SHP77 treated with DMSO at 0.1 percent for 48 hours (cell line): ENCODE measurements around the gene BAZ2B.
A peak's percentile ranks its signal among the peaks of the same experiment; 100 is the strongest.
"Not testable (repeated sequence)": the region's sequence is repeated elsewhere in the genome, so short reads cannot be mapped to it uniquely, and the experiment has no call there.

Experiments
- DNase-seq: peaks from one replicate; lab custom pipeline; 2025; lab: John Stamatoyannopoulos, UW

BAZ2B gene

GRCh38 chr2:159535261-159535660, 81.1 kb downstream of the BAZ2B start:
- not testable (repeated sequence) for DNase-seq

- DNase-seq, result no peak
Measured at GRCh38 chr2:159531475-159531874, 84.9 kb downstream of the BAZ2B start.

GRCh38 chr2:159526433-159526832, 89.9 kb downstream of the BAZ2B start:
- no peak for DNase-seq

GRCh38 chr2:159525012-159525411, 91.3 kb downstream of the BAZ2B start:
- no peak for DNase-seq

GRCh38 chr2:159521272-159521671, 95.1 kb downstream of the BAZ2B start:
- DNase-seq, result no peak

- no peak for DNase-seq
Measured at GRCh38 chr2:159518321-159519005, 97.9 kb downstream of the BAZ2B start.

- DNase-seq, result peak; percentile 36
Measured at GRCh38 chr2:159516241-159516758, 100.0 kb downstream of the BAZ2B start.

- no peak for DNase-seq
Measured at GRCh38 chr2:159515441-159515840, 100.9 kb downstream of the BAZ2B start.

- no peak for DNase-seq
Measured at GRCh38 chr2:159513745-159514144, 102.6 kb downstream of the BAZ2B start.

- no peak for DNase-seq
Measured at GRCh38 chr2:159508140-159508539, 108.2 kb downstream of the BAZ2B start.

- no peak for DNase-seq
Measured at GRCh38 chr2:159506764-159507440, 109.4 kb downstream of the BAZ2B start.

- no peak for DNase-seq
Measured at GRCh38 chr2:159506202-159506601, 110.1 kb downstream of the BAZ2B start.

- DNase-seq, result no peak
Measured at GRCh38 chr2:159505196-159505595, 111.2 kb downstream of the BAZ2B start.

- DNase-seq, result no peak
Measured at GRCh38 chr2:159501743-159502142, 114.6 kb downstream of the BAZ2B start.

GRCh38 chr2:159497847-159498246, 118.5 kb downstream of the BAZ2B start:
- no peak for DNase-seq

- DNase-seq, result no peak
Measured at GRCh38 chr2:159497256-159497655, 119.1 kb downstream of the BAZ2B start.

GRCh38 chr2:159489476-159489875, 126.9 kb downstream of the BAZ2B start:
- DNase-seq, result no peak

GRCh38 chr2:159484532-159484931, 131.8 kb downstream of the BAZ2B start:
- DNase-seq, result no peak

GRCh38 chr2:159476329-159476728, 140.0 kb downstream of the BAZ2B start:
- DNase-seq, result no peak

GRCh38 chr2:159475793-159476192, 140.6 kb downstream of the BAZ2B start:
- no peak for DNase-seq

GRCh38 chr2:159471340-159471739, 145.0 kb downstream of the BAZ2B start:
- no peak for DNase-seq

GRCh38 chr2:159468257-159468656, 148.1 kb downstream of the BAZ2B start:
- DNase-seq, result no peak

GRCh38 chr2:159462961-159463360, 153.4 kb downstream of the BAZ2B start:
- no peak for DNase-seq
